ENCODE data around the gene KLHDC8B. TPM values are rescaled to one million over a fixed set of nuclear protein-coding genes. Genes with fewer than 3 reads are reported as not detected.

The KLHDC8B gene
- total and polyA plus RNA-seq, 4 donors: 19.4 to 32.5 (median 30.8) TPM

- TF ChIP-seq, protein P1, sequence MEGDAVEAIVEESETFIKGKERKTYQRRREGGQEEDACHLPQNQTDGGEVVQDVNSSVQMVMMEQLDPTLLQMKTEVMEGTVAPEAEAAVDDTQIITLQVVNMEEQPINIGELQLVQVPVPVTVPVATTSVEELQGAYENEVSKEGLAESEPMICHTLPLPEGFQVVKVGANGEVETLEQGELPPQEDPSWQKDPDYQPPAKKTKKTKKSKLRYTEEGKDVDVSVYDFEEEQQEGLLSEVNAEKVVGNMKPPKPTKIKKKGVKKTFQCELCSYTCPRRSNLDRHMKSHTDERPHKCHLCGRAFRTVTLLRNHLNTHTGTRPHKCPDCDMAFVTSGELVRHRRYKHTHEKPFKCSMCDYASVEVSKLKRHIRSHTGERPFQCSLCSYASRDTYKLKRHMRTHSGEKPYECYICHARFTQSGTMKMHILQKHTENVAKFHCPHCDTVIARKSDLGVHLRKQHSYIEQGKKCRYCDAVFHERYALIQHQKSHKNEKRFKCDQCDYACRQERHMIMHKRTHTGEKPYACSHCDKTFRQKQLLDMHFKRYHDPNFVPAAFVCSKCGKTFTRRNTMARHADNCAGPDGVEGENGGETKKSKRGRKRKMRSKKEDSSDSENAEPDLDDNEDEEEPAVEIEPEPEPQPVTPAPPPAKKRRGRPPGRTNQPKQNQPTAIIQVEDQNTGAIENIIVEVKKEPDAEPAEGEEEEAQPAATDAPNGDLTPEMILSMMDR (IDR thresholded peaks at IDR 0.05; ENCODE audit: control extremely low read depth, extremely low read depth): no peak
- H3K27ac ChIP-seq (ENCODE audit: low read depth in 1 of 2, low read length in 1 of 2): no peak overlapping the region
- no peaks in the 10 kb centered on the region for H3K9me3 ChIP-seq (ENCODE audit: control insufficient read depth in 4 of 4, insufficient read depth in 3 of 4, low read length in 3 of 4)
- H3K4me3 ChIP-seq: no peak overlapping the region
- no peaks in the 10 kb centered on the region for H3K27me3 ChIP-seq (ENCODE audit: control insufficient read depth in 3 of 3, insufficient read depth in 3 of 3, low read length in 2 of 3)
- WGBS, 2 donors: 95 to 96% methylated on average over 17 of the region's 17 CpGs
- no peak overlapping the region for H3K9ac ChIP-seq (ENCODE audit: insufficient read depth in 1 of 2, low read length in 2 of 2)
- no peak for DNase-seq
- H3K4me1 ChIP-seq (ENCODE audit: control insufficient read depth in 5 of 5, insufficient read depth in 5 of 5, low read length in 5 of 5): peaks cover 0 to 17% (median 8%) of the 10 kb centered on the region in 5 donors
- ATAC-seq (ENCODE audit: insufficient read depth, low FRiP score): no peak
- H3K36me3 ChIP-seq (ENCODE audit: control insufficient read depth in 4 of 4, insufficient read depth in 4 of 4, low read length in 4 of 4): peaks cover 8 to 59% (median 42%) of the 10 kb centered on the region in 4 donors
Measured at GRCh38 chr3:49122886-49123545, 48.4 kb upstream of the KLHDC8B start.

DNA sequence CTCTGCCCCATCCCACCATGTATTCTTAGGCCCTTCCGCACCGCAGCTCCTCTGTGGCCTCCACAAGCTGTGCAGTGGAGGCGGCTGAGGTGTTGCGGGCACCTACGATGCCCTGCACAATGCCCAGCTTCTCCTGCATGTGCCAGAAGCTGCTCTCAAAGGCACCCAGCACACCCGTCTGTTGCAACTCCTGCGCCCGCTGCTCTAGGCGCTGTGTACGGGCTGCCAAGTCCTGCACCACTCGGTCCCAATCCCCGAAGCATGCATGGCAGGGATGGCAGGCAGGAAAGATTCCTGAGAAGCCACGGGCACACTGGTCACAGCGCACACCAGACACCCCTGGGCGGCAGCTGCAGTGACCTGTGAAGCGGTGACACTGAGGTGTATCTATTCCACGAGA, 47.7 kb upstream of the KLHDC8B start:
- Histone ChIP-seq H3K9me3 (ENCODE audit: control insufficient read depth in 4 of 4, insufficient read depth in 3 of 4, low read length in 3 of 4) (no peaks in the 10 kb centered on the region), H3K27ac (ENCODE audit: low read depth in 1 of 2, low read length in 1 of 2) (no peak overlapping the region), H3K9ac (ENCODE audit: insufficient read depth in 1 of 2, low read length in 2 of 2) (no peak overlapping the region), H3K4me1 (ENCODE audit: control insufficient read depth in 5 of 5, insufficient read depth in 5 of 5, low read length in 5 of 5) (peaks cover 0 to 17% (median 8%) of the 10 kb centered on the region in 5 donors), H3K36me3 (ENCODE audit: control insufficient read depth in 4 of 4, insufficient read depth in 4 of 4, low read length in 4 of 4) (peaks cover 11 to 59% (median 39%) of the 10 kb centered on the region in 4 donors), H3K4me3 (no peak overlapping the region), H3K27me3 (ENCODE audit: control insufficient read depth in 3 of 3, insufficient read depth in 3 of 3, low read length in 2 of 3) (no peaks in the 10 kb centered on the region)
- WGBS, 2 donors: 94 to 98% methylated on average over 17 of the region's 17 CpGs
- TF ChIP-seq, protein P1 (IDR thresholded peaks at IDR 0.05; ENCODE audit: control extremely low read depth, extremely low read depth): no peak
- DNase-seq (no peak), ATAC-seq (ENCODE audit: insufficient read depth, low FRiP score) (no peak)

DNA sequence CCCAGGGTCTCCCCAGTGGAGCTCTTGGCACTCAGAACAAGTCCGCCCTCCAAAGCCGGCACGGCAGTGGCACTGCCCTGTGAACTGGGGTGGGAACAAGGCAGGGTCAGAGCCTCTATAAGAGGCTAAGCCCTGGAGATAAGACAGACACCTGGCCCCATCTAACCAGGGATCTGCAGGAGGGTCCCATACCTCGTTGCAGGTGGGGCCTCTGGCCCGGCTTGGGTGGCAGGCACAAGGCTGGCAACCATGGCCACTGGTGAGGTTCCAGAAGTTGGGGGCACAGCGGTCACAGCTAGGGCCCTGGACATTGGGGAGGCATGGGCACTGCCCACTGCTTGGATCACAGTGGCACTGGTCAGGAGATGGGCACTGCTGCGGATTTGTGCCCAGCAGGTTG, 47.2 kb upstream of the KLHDC8B start:
- no peaks in the 10 kb centered on the region for H3K9me3 ChIP-seq (ENCODE audit: control insufficient read depth in 4 of 4, insufficient read depth in 3 of 4, low read length in 3 of 4)
- 91 to 98% methylated on average over 7 of the region's 7 CpGs for WGBS, 2 donors
- H3K27ac ChIP-seq (ENCODE audit: low read depth in 1 of 2, low read length in 1 of 2): no peak overlapping the region
- H3K4me1 ChIP-seq (ENCODE audit: control insufficient read depth in 5 of 5, insufficient read depth in 5 of 5, low read length in 5 of 5): peaks cover 0 to 14% (median 8%) of the 10 kb centered on the region in 5 donors
- no peak overlapping the region for H3K9ac ChIP-seq (ENCODE audit: insufficient read depth in 1 of 2, low read length in 2 of 2)
- TF ChIP-seq, protein P1 (IDR thresholded peaks at IDR 0.05; ENCODE audit: control extremely low read depth, extremely low read depth): no peak
- DNase-seq (no peak), ATAC-seq (ENCODE audit: insufficient read depth, low FRiP score) (no peak)
- H3K4me3 ChIP-seq: no peak overlapping the region
- peaks cover 11 to 58% (median 39%) of the 10 kb centered on the region in 4 donors for H3K36me3 ChIP-seq (ENCODE audit: control insufficient read depth in 4 of 4, insufficient read depth in 4 of 4, low read length in 4 of 4)
- no peaks in the 10 kb centered on the region for H3K27me3 ChIP-seq (ENCODE audit: control insufficient read depth in 3 of 3, insufficient read depth in 3 of 3, low read length in 2 of 3)
